Ovary (tissue), 3 donors: ENCODE data around the gene ARHGAP9.

ENCODE experiments used
- EP300 ChIP-seq: sonication (generic); formaldehyde crosslinking; IDR thresholded peaks from one replicate; pipeline ENCODE4 v1.6.1; 2017; ENCODE audit warnings: antibody characterized with exemption
- TF ChIP-seq, protein P1 (sequence below), 3 donors: fragments of 450-650 bp in 2 of 3; fragments of 200-600 bp in 1 of 3; IDR thresholded peaks; one replicate each; pipeline versions ENCODE4 v1.5.1 to v1.8.0; 2016 to 2022; ENCODE audit warnings: antibody characterized with exemption in 3 of 3, mild to moderate bottlenecking in 1 of 3
- donor health status: DM: no; HTN: no; CAD: no.

DNA sequence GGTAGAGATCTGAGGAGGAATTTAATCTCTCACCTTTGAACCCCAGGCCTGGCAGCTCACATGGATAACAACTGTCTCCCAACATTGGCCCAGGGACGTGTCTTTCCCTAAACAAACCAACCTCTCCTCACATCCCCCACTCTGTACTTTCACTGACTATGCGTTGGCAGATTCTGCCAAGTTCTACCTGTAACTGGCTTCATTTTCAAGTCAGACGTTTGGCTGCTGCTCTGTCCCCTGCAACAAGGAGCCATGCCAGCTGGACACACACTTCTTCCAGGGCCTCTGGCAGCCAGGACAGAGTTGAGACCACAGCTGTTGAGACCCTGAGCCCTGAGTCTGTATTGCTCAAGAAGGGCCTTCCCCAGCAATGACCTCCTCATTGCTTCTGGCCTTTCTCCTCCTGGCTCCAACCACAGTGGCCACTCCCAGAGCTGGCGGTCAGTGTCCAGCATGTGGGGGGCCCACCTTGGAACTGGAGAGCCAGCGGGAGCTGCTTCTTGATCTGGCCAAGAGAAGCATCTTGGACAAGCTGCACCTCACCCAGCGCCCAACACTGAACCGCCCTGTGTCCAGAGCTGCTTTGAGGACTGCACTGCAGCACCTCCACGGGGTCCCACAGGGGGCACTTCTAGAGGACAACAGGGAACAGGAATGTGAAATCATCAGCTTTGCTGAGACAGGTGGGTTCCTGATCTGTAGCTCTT lies 45.0 kb downstream of the ARHGAP9 start, which contains the start of gene INHBC:
- TF ChIP-seq, protein P1, sequence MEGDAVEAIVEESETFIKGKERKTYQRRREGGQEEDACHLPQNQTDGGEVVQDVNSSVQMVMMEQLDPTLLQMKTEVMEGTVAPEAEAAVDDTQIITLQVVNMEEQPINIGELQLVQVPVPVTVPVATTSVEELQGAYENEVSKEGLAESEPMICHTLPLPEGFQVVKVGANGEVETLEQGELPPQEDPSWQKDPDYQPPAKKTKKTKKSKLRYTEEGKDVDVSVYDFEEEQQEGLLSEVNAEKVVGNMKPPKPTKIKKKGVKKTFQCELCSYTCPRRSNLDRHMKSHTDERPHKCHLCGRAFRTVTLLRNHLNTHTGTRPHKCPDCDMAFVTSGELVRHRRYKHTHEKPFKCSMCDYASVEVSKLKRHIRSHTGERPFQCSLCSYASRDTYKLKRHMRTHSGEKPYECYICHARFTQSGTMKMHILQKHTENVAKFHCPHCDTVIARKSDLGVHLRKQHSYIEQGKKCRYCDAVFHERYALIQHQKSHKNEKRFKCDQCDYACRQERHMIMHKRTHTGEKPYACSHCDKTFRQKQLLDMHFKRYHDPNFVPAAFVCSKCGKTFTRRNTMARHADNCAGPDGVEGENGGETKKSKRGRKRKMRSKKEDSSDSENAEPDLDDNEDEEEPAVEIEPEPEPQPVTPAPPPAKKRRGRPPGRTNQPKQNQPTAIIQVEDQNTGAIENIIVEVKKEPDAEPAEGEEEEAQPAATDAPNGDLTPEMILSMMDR (IDR thresholded peaks at IDR 0.05): no peak
- TF ChIP-seq EP300: no peak
